GM18526 (cell line): ENCODE data around the gene GPRC5A.

ENCODE experiments used
- POLR2A ChIP-seq: IDR thresholded peaks from 3 replicates; pipeline ENCODE4 v1.6.1; 2011; ENCODE audit not compliant: insufficient read length; ENCODE audit errors: extremely low read depth

GPRC5A gene

GRCh38 chr12:12941450-12942350 is 50.3 kb downstream of the GPRC5A start:
- no peak for TF ChIP-seq POLR2A

- TF ChIP-seq POLR2A: no peak
Observed at GRCh38 chr12:12943586-12944260, 52.4 kb downstream of the GPRC5A start.

DNA sequence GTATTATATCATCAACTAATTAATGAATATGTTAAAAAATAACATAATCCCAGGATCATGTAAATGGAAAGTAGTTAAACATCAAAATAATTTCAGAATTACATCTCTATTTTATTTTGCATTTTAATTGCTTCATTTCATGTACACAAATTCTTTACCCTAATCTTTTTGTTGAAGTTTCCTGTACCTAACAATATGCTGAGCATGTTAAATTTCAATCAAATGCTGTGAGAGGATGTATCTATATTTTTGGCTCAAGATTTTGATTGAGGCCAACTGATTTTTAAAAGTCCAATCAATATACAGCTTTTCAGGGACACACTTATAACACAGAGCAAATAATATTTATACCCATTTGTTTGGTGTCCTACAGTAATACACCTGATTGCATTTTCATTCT is 54.2 kb downstream of the GPRC5A start:
- TF ChIP-seq POLR2A: no peak

- no peak for TF ChIP-seq POLR2A
Observed at GRCh38 chr12:12946686-12947355, 55.5 kb downstream of the GPRC5A start.

DNA sequence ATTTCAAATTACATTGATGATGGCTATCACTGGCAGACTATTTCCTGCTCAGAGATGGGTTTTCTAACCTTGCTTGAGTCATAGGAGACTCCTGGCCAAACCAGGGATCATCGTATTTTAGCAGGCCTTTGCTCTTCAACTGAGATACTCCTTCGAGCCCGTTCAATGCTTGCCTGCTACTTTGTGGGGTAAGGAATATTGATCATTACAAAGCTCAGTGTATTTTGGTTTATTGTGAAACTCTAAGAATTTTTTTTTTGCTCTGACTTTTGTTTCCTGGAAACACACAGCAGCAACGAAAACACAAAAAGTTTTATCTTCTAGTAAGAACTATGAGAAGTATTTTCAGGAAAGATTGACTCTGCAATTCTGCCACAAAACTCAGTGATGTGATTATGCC is 56.5 kb downstream of the GPRC5A start:
- no peak for TF ChIP-seq POLR2A

DNA sequence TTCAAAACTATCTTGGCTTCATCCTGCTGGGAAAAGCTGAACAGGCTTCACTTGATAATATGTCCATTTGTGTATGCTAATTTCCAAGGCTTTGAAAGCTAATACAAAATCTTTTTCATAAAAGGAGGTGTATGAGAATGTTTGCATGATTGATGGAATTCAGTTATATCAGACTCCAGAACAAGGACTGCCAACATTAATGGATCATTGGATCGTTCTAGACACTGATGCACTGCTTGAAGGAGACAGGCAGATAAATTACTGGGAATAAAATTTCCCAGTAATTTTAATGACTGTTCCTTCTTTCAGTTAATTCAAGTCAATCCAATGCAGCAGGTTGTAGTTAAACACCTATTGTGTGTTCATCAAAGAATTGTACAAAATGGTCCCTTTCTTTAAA is 60.1 kb downstream of the GPRC5A start:
- no peak for TF ChIP-seq POLR2A

GRCh38 chr12:12952036-12952435 is 60.7 kb downstream of the GPRC5A start, which contains the start of gene GPRC5D:
GPRC5D (minus strand) TSS chr12:12952170; CDS start chr12:12950384, 1,786 bp downstream.
- no peak for TF ChIP-seq POLR2A

- no peak for TF ChIP-seq POLR2A
Observed at GRCh38 chr12:12954356-12954755, 63.0 kb downstream of the GPRC5A start.

GRCh38 chr12:12954878-12955625 is 63.7 kb downstream of the GPRC5A start:
- no peak for TF ChIP-seq POLR2A

GRCh38 chr12:12958886-12959285 is 67.5 kb downstream of the GPRC5A start:
- TF ChIP-seq POLR2A: no peak

- TF ChIP-seq POLR2A: no peak
Observed at GRCh38 chr12:12960639-12961209, 69.4 kb downstream of the GPRC5A start.

GRCh38 chr12:12964255-12964654 is 72.9 kb downstream of the GPRC5A start:
- TF ChIP-seq POLR2A: no peak

DNA sequence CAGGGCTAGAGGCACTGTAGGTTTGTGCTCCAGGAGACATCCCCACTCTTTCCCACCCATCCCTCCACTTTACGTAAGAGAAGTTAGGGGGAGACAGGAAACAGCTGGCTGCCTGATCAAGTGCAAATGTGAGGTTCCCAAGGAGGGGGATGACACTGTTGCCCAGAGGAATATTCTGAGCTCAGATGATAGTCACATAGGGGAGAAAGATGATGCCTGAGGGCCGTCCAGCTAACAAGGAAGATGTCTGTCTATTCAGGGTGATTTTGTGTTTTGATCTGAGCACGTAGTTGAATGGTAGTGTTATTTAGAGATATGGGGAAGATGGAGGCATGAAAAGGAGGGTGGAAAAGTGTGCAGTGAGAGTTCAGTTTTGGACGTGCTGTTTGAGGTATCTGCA is 74.5 kb downstream of the GPRC5A start:
- no peak for TF ChIP-seq POLR2A
